Vagina (tissue), 2 donors: ENCODE measurements around the gene RALA.

Experiments used
- CTCF ChIP-seq, 3 experiments: fragments of 450-650 bp in 2 of 3; fragments of 200-600 bp in 1 of 3; sonication (generic) in 1 of 3; IDR thresholded peaks; one replicate each; pipeline ENCODE4 v1.5.1; 2017 to 2019; ENCODE audit warnings: antibody characterized with exemption in 3 of 3, mild to moderate bottlenecking in 2 of 3, moderate library complexity in 2 of 3
- POLR2A ChIP-seq, 2 donors: fragments of 450-650 bp; IDR thresholded peaks; one replicate each; pipeline ENCODE4 v1.6.1; 2017; ENCODE audit warnings: antibody characterized with exemption in 2 of 2, mild to moderate bottlenecking in 2 of 2, moderate library complexity in 2 of 2
- POLR2AphosphoS5 ChIP-seq, 2 donors: sonication (generic); formaldehyde crosslinking; IDR thresholded peaks; one replicate each; pipeline ENCODE4 v1.9.0; 2017; ENCODE audit warnings: antibody characterized with exemption in 2 of 2, mild to moderate bottlenecking in 2 of 2, low read depth in 1 of 2; ENCODE audit not compliant: insufficient read depth in 1 of 2

GRCh38 chr7:39746103-39746819 lies 122.9 kb downstream of the RALA start:
- TF ChIP-seq CTCF (IDR thresholded peaks at IDR 0.05) (peak; percentile 39 to 82 (median 69)), POLR2A (IDR thresholded peaks at IDR 0.05) (no peak), POLR2AphosphoS5 (IDR thresholded peaks at IDR 0.05; ENCODE audit: insufficient read depth in 1 of 2, low read depth in 1 of 2) (peak in 1 of 2 donors; percentile 58)
